HCT116 (cell line): ENCODE results near the gene ABL1. TPM values are rescaled to one million over a fixed set of nuclear protein-coding genes. Genes with fewer than 3 reads are reported as not detected.

Experiments
- ATAC-seq: fragments of 200-7000 bp; cut with Tn5 transposase; 2 replicates; pipeline ENCODE4 v1.9.1; 2020; ENCODE audit warnings: mild to moderate bottlenecking, moderate library complexity
- BruUV-seq: library from RNA; stranded (reverse); fragments of 400-500 nt; replicated peaks from 2 replicates; lab custom pipeline; 2021; lab: Mats Ljungman, UMichigan
- CTCF ChIA-PET: fragments of 300-600 bp; sonication (Branson Sonifier 250); formaldehyde crosslinking; loops from one replicate; lab custom pipeline; 2021; ENCODE audit warnings: antibody characterized with exemption; lab: Charles Lee
- POLR2A ChIA-PET: fragments of 300-600, 350-600 bp; sonication (Branson Sonifier 250); formaldehyde crosslinking; loops from one replicate; lab custom pipeline; 2021; ENCODE audit warnings: antibody characterized with exemption; lab: Charles Lee
- RAD21 ChIA-PET, 2 experiments: fragments of 300-600 bp; sonication (Branson Sonifier 250); formaldehyde crosslinking; loops; one replicate each; lab custom pipeline; 2023; ENCODE audit warnings: low total read pairs in 2 of 2; ENCODE audit not compliant: uncharacterized antibody in 2 of 2, unreplicated experiment in 2 of 2, low non-redundant PET in 1 of 2; lab: Charles Lee
- DNase-seq: peaks from one replicate; pipeline ENCODE4 v3.0.0-alpha.2; 2010; ENCODE audit warnings: low read depth, low spot score
- H2AFZ ChIP-seq: fragments of 200-600 bp; shearing (Covaris generic), sonication (generic); 2 replicates; pipeline ENCODE4 v1.6.1; 2017; ENCODE audit warnings: low read depth, mixed run types, mixed read lengths, antibody characterized with exemption, low read length; ENCODE audit not compliant: poor library complexity, severe bottlenecking
- H3K27ac ChIP-seq: 2 replicates; pipeline ENCODE4 v1.5.1; 2012; ENCODE audit warnings: low read depth, low read length
- H3K27me3 ChIP-seq: fragments of 200-600 bp; sonication (generic); 2 replicates; pipeline ENCODE4 v1.6.1; 2016; ENCODE audit warnings: mixed run types, low read length, mixed read lengths; ENCODE audit not compliant: insufficient read depth
- H3K36me3 ChIP-seq, 2 experiments: fragments of 200-500 bp in 1 of 2; fragments of 200-600 bp in 1 of 2; sonication (Bioruptor generic) in 1 of 2; sonication (generic) in 1 of 2; 2 replicates each; pipeline versions ENCODE4 v1.5.1 to v1.6.1; 2014 to 2016; ENCODE audit warnings: low read length in 2 of 2, inconsistent platforms in 1 of 2, mixed read lengths in 1 of 2, mixed run types in 1 of 2; ENCODE audit not compliant: insufficient read depth in 2 of 2, control insufficient read depth in 1 of 2
- H3K4me1 ChIP-seq, 2 experiments: fragments of 200-600 bp in 1 of 2; sonication (generic) in 1 of 2; 2 replicates each; pipeline versions ENCODE4 v1.5.1 to v1.6.1; 2012 to 2017; ENCODE audit warnings: low read length in 2 of 2, inconsistent platforms in 1 of 2, mild to moderate bottlenecking in 1 of 2, mixed read lengths in 1 of 2, mixed run types in 1 of 2, moderate library complexity in 1 of 2; ENCODE audit not compliant: insufficient read depth in 2 of 2, control insufficient read depth in 1 of 2
- H3K4me2 ChIP-seq: fragments of 200-600 bp; sonication (generic); 2 replicates; pipeline ENCODE4 v1.6.1; 2017; ENCODE audit warnings: mixed run types, low read length, mixed read lengths
- H3K4me3 ChIP-seq, 2 experiments: fragments of 200-600 bp in 1 of 2; sonication (generic) in 1 of 2; replicated peaks in 1 of 2; 2 replicates each; pipeline ENCODE4 v1.5.1; 2011 to 2016; ENCODE audit warnings: low read length in 2 of 2, control low read depth in 1 of 2, low read depth in 1 of 2, mild to moderate bottlenecking in 1 of 2, mixed read lengths in 1 of 2, mixed run types in 1 of 2
- H3K79me2 ChIP-seq: fragments of 200-600 bp; sonication (generic); 2 replicates; pipeline ENCODE4 v1.6.1; 2017; ENCODE audit warnings: mild to moderate bottlenecking, mixed run types, low read length, moderate library complexity, mixed read lengths; ENCODE audit not compliant: insufficient read depth
- H3K9ac ChIP-seq: fragments of 200-600 bp; sonication (generic); 2 replicates; pipeline ENCODE4 v1.6.1; 2016; ENCODE audit warnings: low read length, mixed read lengths
- H3K9me2 ChIP-seq: fragments of 200-600 bp; sonication (generic), shearing (Covaris generic); 2 replicates; pipeline ENCODE4 v1.6.1; 2017; ENCODE audit warnings: mixed run types, mild to moderate bottlenecking, moderate library complexity; ENCODE audit not compliant: insufficient read depth
- H3K9me3 ChIP-seq, 2 experiments: fragments of 200-500 bp in 1 of 2; fragments of 200-600 bp in 1 of 2; sonication (Bioruptor generic) in 1 of 2; sonication (generic) in 1 of 2; 2 replicates each; pipeline ENCODE4 v1.6.1; 2014 to 2017; ENCODE audit warnings: low read length in 2 of 2, mixed read lengths in 2 of 2, inconsistent platforms in 1 of 2, low read depth in 1 of 2, mild to moderate bottlenecking in 1 of 2, mixed run types in 1 of 2, moderate library complexity in 1 of 2; ENCODE audit not compliant: control insufficient read depth in 1 of 2, insufficient read depth in 1 of 2
- H4K20me1 ChIP-seq: fragments of 200-600 bp; sonication (generic), shearing (Covaris generic); 2 replicates; pipeline ENCODE4 v1.6.1; 2017; ENCODE audit warnings: mixed run types, mild to moderate bottlenecking, moderate library complexity; ENCODE audit not compliant: insufficient read depth
- CEBPB ChIP-seq: IDR thresholded peaks from 2 replicates; pipeline ENCODE4 v1.6.1; 2012; ENCODE audit warnings: low read depth
- FOSL1 ChIP-seq: IDR thresholded peaks from 2 replicates; pipeline ENCODE4 v1.6.1; 2012; ENCODE audit warnings: low read depth
- POLR2AphosphoS5 ChIP-seq: IDR thresholded peaks from 2 replicates; pipeline ENCODE4 v1.6.1; 2011; ENCODE audit warnings: mild to moderate bottlenecking, low read depth, low read length, moderate library complexity
- ZNF274 ChIP-seq: fragments of 200-500 bp; sonication (Bioruptor generic); IDR thresholded peaks from 2 replicates; pipeline ENCODE4 v1.6.1; 2014; ENCODE audit warnings: mild to moderate bottlenecking, low read depth, low read length, inconsistent platforms
- intact Hi-C: fragments of 100-400 bp; cut with micrococcal nuclease; formaldehyde crosslinking; loops from 2 replicates; pipeline ENCODE4 v1.10.0; 2022
- total RNA-seq: library from RNA; stranded (reverse); gene quantifications from one replicate; pipeline ENCODE4 v1.2.1, GENCODE V29; 2021; ENCODE audit not compliant: unreplicated experiment
- TF ChIP-seq, protein P1 (sequence below): IDR thresholded peaks from 2 replicates; pipeline ENCODE4 v1.6.1; 2012
- TF ChIP-seq, protein P2 (sequence below), 3 experiments: fragments of 200-600 bp in 1 of 3; sonication (generic) in 1 of 3; IDR thresholded peaks in 2 of 3; conservative IDR thresholded peaks in 1 of 3; 2 replicates each; pipeline ENCODE4 v1.5.1; 2012 to 2017; ENCODE audit warnings: low read depth in 2 of 3, low read length in 2 of 3, antibody characterized with exemption in 1 of 3, borderline replicate concordance in 1 of 3, control low read depth in 1 of 3, mild to moderate bottlenecking in 1 of 3, mixed read lengths in 1 of 3, mixed run types in 1 of 3, moderate library complexity in 1 of 3; ENCODE audit not compliant: insufficient read depth in 1 of 3

Gene ABL1
- total RNA-seq, 1 experiment from 2014 or later: 54.7 TPM

DNA sequence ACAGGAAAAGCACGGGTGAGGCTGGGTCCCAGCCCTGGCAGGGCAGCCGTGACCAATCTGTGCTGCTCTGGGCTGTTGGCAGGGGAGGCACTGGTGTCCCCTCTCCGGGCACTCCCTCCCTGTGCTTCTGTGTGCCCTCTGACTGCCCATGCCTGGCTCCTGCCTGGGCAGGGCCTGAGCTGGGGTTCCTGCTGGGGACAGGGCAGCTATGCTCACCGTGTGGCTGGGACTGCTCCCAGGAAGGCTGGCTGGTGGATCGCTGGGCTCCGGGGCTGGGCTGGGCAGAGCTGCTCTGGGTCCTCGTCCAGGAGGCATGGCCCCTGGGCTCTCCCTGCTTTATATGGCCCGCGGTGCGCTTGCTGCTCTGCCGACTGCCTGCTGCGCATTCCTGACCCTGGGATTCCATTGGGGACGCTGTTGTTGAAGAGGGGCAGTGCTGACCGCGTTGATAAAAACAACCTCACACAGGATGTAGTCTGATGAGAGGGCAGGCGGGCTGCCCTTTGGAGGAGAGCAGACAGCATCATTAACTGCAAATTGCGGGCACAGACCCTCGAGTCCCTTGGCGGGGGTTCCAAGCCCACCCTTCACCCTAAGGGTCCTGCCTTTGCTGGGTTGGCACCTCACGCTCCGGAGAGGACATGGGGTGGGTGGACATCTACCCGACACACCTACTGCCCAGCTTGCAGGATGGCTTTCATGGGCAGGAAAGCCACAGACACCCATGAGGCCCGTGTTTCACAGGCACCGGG, 60.6 kb downstream of the ABL1 start:
- H3K27me3 ChIP-seq: no peaks in the 10 kb centered on the region
- H3K36me3 ChIP-seq: no peaks in the 10 kb centered on the region
- H3K4me3 ChIP-seq: no peak overlapping the region
- DNase-seq: no peak
- H4K20me1 ChIP-seq: no peaks in the 10 kb centered on the region
- H2AFZ ChIP-seq: no peak overlapping the region
- H3K4me1 ChIP-seq: no peaks in the 10 kb centered on the region
- no peak for TF ChIP-seq POLR2AphosphoS5
- no peak for TF ChIP-seq FOSL1
- TF ChIP-seq, protein P1, sequence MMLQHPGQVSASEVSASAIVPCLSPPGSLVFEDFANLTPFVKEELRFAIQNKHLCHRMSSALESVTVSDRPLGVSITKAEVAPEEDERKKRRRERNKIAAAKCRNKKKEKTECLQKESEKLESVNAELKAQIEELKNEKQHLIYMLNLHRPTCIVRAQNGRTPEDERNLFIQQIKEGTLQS: no peak
- TF ChIP-seq ZNF274: no peak
- no peak for TF ChIP-seq CEBPB
- TF ChIP-seq, protein P2, sequence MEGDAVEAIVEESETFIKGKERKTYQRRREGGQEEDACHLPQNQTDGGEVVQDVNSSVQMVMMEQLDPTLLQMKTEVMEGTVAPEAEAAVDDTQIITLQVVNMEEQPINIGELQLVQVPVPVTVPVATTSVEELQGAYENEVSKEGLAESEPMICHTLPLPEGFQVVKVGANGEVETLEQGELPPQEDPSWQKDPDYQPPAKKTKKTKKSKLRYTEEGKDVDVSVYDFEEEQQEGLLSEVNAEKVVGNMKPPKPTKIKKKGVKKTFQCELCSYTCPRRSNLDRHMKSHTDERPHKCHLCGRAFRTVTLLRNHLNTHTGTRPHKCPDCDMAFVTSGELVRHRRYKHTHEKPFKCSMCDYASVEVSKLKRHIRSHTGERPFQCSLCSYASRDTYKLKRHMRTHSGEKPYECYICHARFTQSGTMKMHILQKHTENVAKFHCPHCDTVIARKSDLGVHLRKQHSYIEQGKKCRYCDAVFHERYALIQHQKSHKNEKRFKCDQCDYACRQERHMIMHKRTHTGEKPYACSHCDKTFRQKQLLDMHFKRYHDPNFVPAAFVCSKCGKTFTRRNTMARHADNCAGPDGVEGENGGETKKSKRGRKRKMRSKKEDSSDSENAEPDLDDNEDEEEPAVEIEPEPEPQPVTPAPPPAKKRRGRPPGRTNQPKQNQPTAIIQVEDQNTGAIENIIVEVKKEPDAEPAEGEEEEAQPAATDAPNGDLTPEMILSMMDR (IDR thresholded peaks at IDR 0.05 in 2 of 3, conservative IDR thresholded peaks at IDR 0.05 in 1 of 3; ENCODE audit: borderline replicate concordance in 1 of 3, insufficient read depth in 1 of 3, low read depth in 2 of 3, low read length in 2 of 3): no peak
- H3K4me2 ChIP-seq: no peak overlapping the region
- no peak overlapping the region for H3K27ac ChIP-seq
- ChIA-PET POLR2A (no interaction called here), CTCF (interaction anchor here (1.3 to 2.9 kb wide), 3 partner anchors 29 to 151 kb away, joined by 4 to 21 read pairs (median 4); no protein-coding TSS in a partner anchor), RAD21 (interaction anchor here in 1 of 2 experiments (1.5 kb wide), 1 partner anchor 32 kb away, joined by 4 read pairs; no protein-coding TSS in a partner anchor)
- no peaks in the 10 kb centered on the region for H3K9me3 ChIP-seq
- intact Hi-C loops: no loop called here
- no peaks in the 10 kb centered on the region for H3K9me2 ChIP-seq
- H3K79me2 ChIP-seq: no peaks in the 10 kb centered on the region
- no TSS peak for BruUV-seq
- H3K9ac ChIP-seq: no peak overlapping the region
- no peak for ATAC-seq
